K562 (cell line): ENCODE results near the gene WNK2. TPM values are rescaled to one million over a fixed set of nuclear protein-coding genes. Genes with fewer than 3 reads are reported as not detected.

Experiments
- ATAC-seq: fragments of 200-7000 bp; cut with Tn5 transposase; 3 replicates; pipeline ENCODE4 v1.9.1; 2020; ENCODE audit warnings: moderate library complexity
- BruUV-seq: library from RNA; stranded (reverse); fragments of 400-500 nt; replicated peaks from 2 replicates; lab custom pipeline; 2021; lab: Mats Ljungman, UMichigan
- CTCF ChIA-PET: fragments of 300-600 bp; formaldehyde crosslinking; extraction: SDS; loops from one replicate; lab custom pipeline; 2021; ENCODE audit warnings: low intra/inter-chr PET ratio; lab: Yijun Ruan, JAX
- POLR2A ChIA-PET: fragments of 300-600, 350-650 bp; sonication (Branson Sonifier 250); formaldehyde crosslinking; extraction: SDS; loops from one replicate; lab custom pipeline; 2021; ENCODE audit warnings: antibody characterized with exemption, inconsistent platforms; lab: Yijun Ruan, JAX
- DNase-seq, 4 experiments: peaks; one replicate each; pipeline versions ENCODE4 v3.0.0 to v3.0.0-alpha.2; 2011 to 2018; ENCODE audit warnings: low spot score in 3 of 4, mixed read lengths in 3 of 4; ENCODE audit errors: extremely low read depth in 1 of 4
- FAIRE-seq: peaks from 2 replicates; lab custom pipeline; 2011; peaks lifted over from hg19 to GRCh38; lab: Jason Lieb, UNC
- H2AFZ ChIP-seq: 2 replicates; pipeline ENCODE4 v1.6.0; 2011; ENCODE audit warnings: low read depth, low read length, control low read depth, inconsistent platforms
- H3K27ac ChIP-seq: fragments of 200-600 bp; 3 replicates; pipeline ENCODE4 v1.8.0; 2011; ENCODE audit warnings: low read depth, mild to moderate bottlenecking, control low read depth, inconsistent platforms, low read length, moderate library complexity, mixed read lengths; ENCODE audit errors: extremely low read depth
- H3K27me3 ChIP-seq, 2 experiments: fragments of 300-600 bp in 1 of 2; 2 replicates in 1 of 2; 3 replicates in 1 of 2; pipeline versions ENCODE4 v1.6.0 to v1.8.0; 2011; ENCODE audit warnings: inconsistent platforms in 2 of 2, low read length in 2 of 2, mild to moderate bottlenecking in 1 of 2, mixed read lengths in 1 of 2, moderate library complexity in 1 of 2; ENCODE audit not compliant: control insufficient read depth in 2 of 2, insufficient read depth in 2 of 2
- H3K36me3 ChIP-seq: fragments of 300-600 bp; 3 replicates; pipeline ENCODE4 v1.8.0; 2011; ENCODE audit warnings: mild to moderate bottlenecking, low read length, inconsistent platforms; ENCODE audit not compliant: control insufficient read depth, insufficient read depth
- H3K4me1 ChIP-seq, 2 experiments: fragments of 200-600 bp in 1 of 2; replicated peaks in 1 of 2; 2 replicates in 1 of 2; 3 replicates in 1 of 2; pipeline versions ENCODE4 v1.5.1 to v1.8.0; 2011; ENCODE audit warnings: inconsistent platforms in 2 of 2, low read length in 2 of 2, mild to moderate bottlenecking in 1 of 2, mixed read lengths in 1 of 2, moderate library complexity in 1 of 2; ENCODE audit not compliant: control insufficient read depth in 2 of 2, insufficient read depth in 2 of 2
- H3K4me2 ChIP-seq: 2 replicates; pipeline ENCODE4 v1.6.1; 2011; ENCODE audit warnings: low read length, control low read depth, inconsistent platforms, mixed read lengths; ENCODE audit not compliant: insufficient read depth
- H3K4me3 ChIP-seq: fragments of 200-600 bp; sonication (generic), shearing (Covaris generic); 2 replicates; pipeline ENCODE4 v1.5.1; 2016; ENCODE audit warnings: control low read depth, inconsistent platforms
- H3K79me2 ChIP-seq: fragments of 200-600 bp; 3 replicates; pipeline ENCODE4 v1.8.0; 2011; ENCODE audit warnings: low read length, inconsistent platforms; ENCODE audit not compliant: control insufficient read depth, insufficient read depth
- H3K9ac ChIP-seq, 2 experiments: 2 replicates each; pipeline versions ENCODE4 v1.6.0 to v1.6.1; 2011; ENCODE audit warnings: low read depth in 2 of 2, low read length in 2 of 2, control low read depth in 1 of 2, inconsistent platforms in 1 of 2, mild to moderate bottlenecking in 1 of 2, mixed read lengths in 1 of 2; ENCODE audit not compliant: insufficient read depth in 1 of 2
- H3K9me1 ChIP-seq: one replicate; pipeline ENCODE4 v1.6.0; 2011; ENCODE audit warnings: inconsistent platforms, mild to moderate bottlenecking, low read length, moderate library complexity; ENCODE audit not compliant: control insufficient read depth, insufficient read depth
- H3K9me3 ChIP-seq: replicated peaks from 2 replicates; pipeline ENCODE4 v1.5.1; 2011; ENCODE audit warnings: low read depth, low read length, inconsistent platforms; ENCODE audit not compliant: control insufficient read depth, insufficient read depth
- H4K20me1 ChIP-seq: replicated peaks from 2 replicates; pipeline ENCODE4 v1.6.1; 2011; ENCODE audit warnings: low read length, inconsistent platforms, mixed read lengths; ENCODE audit not compliant: control insufficient read depth, insufficient read depth
- ATF1 ChIP-seq, 2 experiments: fragments of 450-650 bp in 1 of 2; IDR thresholded peaks; 2 replicates each; pipeline ENCODE4 v1.6.1; 2016; ENCODE audit warnings: missing compliant biosample characterization in 1 of 2, missing genetic modification characterization in 1 of 2
- E2F3 ChIP-seq: fragments of 250-450 bp; sonication (Bioruptor Pico); IDR thresholded peaks from 2 replicates; pipeline ENCODE4 v1.4.0; 2020; ENCODE audit warnings: mild to moderate bottlenecking
- POLR2B ChIP-seq: fragments of 450-650 bp; IDR thresholded peaks from 2 replicates; pipeline ENCODE4 v1.6.1; 2018; ENCODE audit warnings: low read depth; ENCODE audit not compliant: partially characterized antibody
- TRIM24 ChIP-seq, 2 experiments: fragments of 450-650 bp; IDR thresholded peaks; 2 replicates each; pipeline ENCODE4 v1.6.1; 2016
- ZNF121 ChIP-seq: sonication (generic); formaldehyde crosslinking; conservative IDR thresholded peaks from 2 replicates; pipeline ENCODE4 v1.8.0; 2022; ENCODE audit warnings: missing genetic modification reagents
- WGBS: fragments of 100-300 bp; shearing (Covaris generic); methylation state at CpG from one replicate; pipeline ENCODE4 v1.1.6; 2016; ENCODE audit warnings: low coverage, mixed read lengths; ENCODE audit not compliant: insufficient coverage; ENCODE audit errors: missing lambda C conversion rate; 5-methylcytosine and 5-hydroxymethylcytosine counted together
- in situ Hi-C: fragments of 300-500 bp; cut with MboI; formaldehyde crosslinking; loops from 4 replicates; pipeline ENCODE4 v1.15.0; 2018; ENCODE audit warnings: inconsistent platforms, mixed read lengths
- intact Hi-C: fragments of 100-400 bp; cut with micrococcal nuclease; formaldehyde crosslinking; loops from 2 replicates; pipeline ENCODE4 v1.14.2; 2022
- polyA plus RNA-seq, 8 experiments: library from polyadenylated mRNA; depleted of rRNA in 4 of 8; stranded (reverse) in 5 of 8; unstranded in 3 of 8; fragments of >200 nt; fragmentation: Nextera tagmentation in 2 of 8; fragmentation: Illumina TruSeq in 1 of 8; extraction: Ambion mirVana in 2 of 8; extraction: Trizol in 1 of 8; gene quantifications; 2 replicates each; pipeline versions ENCODE4 v1.2.1 to v1.2.3, GENCODE V29; 2011 to 2014; ENCODE audit warnings: inconsistent platforms in 1 of 8, missing spikeins in 1 of 8
- total RNA-seq, 7 experiments: library from RNA; depleted of rRNA in 6 of 7; stranded (reverse); fragments of >200 nt in 6 of 7; fragmentation: Illumina TruSeq in 2 of 7; extraction: Trizol in 2 of 7; gene quantifications; 2 replicates each; pipeline versions ENCODE4 v1.2.1 to v1.2.3, GENCODE V29; 2011 to 2021; ENCODE audit warnings: low replicate concordance in 1 of 7
- TF ChIP-seq, protein P1 (sequence below): fragments of 250-450 bp; sonication (Bioruptor Pico); IDR thresholded peaks from 2 replicates; pipeline ENCODE4 v1.4.0; 2020; ENCODE audit warnings: mild to moderate bottlenecking
- TF ChIP-seq, protein P2 (sequence below), 3 experiments: fragments of 200-800 bp in 1 of 3; fragments of 250-450 bp in 1 of 3; fragments of 450-650 bp in 1 of 3; sonication (Bioruptor Pico) in 1 of 3; sonication (Bioruptor generic) in 1 of 3; formaldehyde crosslinking in 1 of 3; IDR thresholded peaks; 2 replicates each; pipeline versions ENCODE4 v1.6.1 to v1.8.0; 2016 to 2022; ENCODE audit warnings: mild to moderate bottlenecking in 2 of 3, missing genetic modification characterization in 2 of 3, missing compliant biosample characterization in 1 of 3, moderate library complexity in 1 of 3
- TF ChIP-seq, protein P3 (sequence below): fragments of 450-650 bp; formaldehyde crosslinking; IDR thresholded peaks from 2 replicates; pipeline ENCODE4 v1.4.0; 2022; ENCODE audit warnings: missing genetic modification characterization
- TF ChIP-seq, protein P4 (sequence below): sonication (generic); formaldehyde crosslinking; IDR thresholded peaks from 2 replicates; pipeline ENCODE4 v1.8.1; 2023; ENCODE audit warnings: mild to moderate bottlenecking, missing genetic modification reagents
- TF ChIP-seq, protein P5 (sequence below): sonication (generic); formaldehyde crosslinking; IDR thresholded peaks from 2 replicates; pipeline ENCODE4 v1.8.0; 2022; ENCODE audit warnings: mild to moderate bottlenecking, low read depth, missing genetic modification reagents

The WNK2 gene
- total and polyA plus RNA-seq, 9 of the 15 experiments (the other 6 are each of a cell fraction or from before 2014, with no cell fraction given) = 0.36 to 3.3 (median 0.64) TPM; not detected in 2

DNA sequence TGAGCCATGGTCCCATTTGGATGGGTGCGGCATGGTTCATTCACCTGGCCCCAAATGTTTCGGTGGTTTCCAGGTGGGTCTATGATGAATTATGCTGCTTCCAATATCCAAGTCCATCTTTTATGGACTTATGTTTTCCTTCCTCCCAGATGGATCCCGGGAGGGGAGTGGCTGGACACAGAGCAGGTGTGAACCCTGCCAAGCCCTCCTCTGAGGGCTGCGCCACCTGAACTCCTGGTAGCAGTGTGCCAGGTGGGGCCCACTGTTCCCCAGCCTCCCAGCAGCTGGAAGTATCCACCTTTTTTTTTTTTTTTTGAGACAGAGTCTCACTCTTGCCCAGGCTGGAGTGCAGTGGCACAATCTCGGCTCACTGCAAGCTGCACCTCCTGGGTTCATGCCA, 42.9 kb downstream of the WNK2 start (continued):
- TF ChIP-seq ATF1 (CRISPR knock-in tag; IDR thresholded peaks at IDR 0.05) = no peak
- no peak for TF ChIP-seq ATF1 (tag; IDR thresholded peaks at IDR 0.05)
- TF ChIP-seq, protein P1, sequence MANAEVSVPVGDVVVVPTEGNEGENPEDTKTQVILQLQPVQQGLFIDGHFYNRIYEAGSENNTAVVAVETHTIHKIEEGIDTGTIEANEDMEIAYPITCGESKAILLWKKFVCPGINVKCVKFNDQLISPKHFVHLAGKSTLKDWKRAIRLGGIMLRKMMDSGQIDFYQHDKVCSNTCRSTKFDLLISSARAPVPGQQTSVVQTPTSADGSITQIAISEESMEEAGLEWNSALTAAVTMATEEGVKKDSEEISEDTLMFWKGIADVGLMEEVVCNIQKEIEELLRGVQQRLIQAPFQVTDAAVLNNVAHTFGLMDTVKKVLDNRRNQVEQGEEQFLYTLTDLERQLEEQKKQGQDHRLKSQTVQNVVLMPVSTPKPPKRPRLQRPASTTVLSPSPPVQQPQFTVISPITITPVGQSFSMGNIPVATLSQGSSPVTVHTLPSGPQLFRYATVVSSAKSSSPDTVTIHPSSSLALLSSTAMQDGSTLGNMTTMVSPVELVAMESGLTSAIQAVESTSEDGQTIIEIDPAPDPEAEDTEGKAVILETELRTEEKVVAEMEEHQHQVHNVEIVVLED (CRISPR knock-in tag) = no peak
- TF ChIP-seq, protein P2, sequence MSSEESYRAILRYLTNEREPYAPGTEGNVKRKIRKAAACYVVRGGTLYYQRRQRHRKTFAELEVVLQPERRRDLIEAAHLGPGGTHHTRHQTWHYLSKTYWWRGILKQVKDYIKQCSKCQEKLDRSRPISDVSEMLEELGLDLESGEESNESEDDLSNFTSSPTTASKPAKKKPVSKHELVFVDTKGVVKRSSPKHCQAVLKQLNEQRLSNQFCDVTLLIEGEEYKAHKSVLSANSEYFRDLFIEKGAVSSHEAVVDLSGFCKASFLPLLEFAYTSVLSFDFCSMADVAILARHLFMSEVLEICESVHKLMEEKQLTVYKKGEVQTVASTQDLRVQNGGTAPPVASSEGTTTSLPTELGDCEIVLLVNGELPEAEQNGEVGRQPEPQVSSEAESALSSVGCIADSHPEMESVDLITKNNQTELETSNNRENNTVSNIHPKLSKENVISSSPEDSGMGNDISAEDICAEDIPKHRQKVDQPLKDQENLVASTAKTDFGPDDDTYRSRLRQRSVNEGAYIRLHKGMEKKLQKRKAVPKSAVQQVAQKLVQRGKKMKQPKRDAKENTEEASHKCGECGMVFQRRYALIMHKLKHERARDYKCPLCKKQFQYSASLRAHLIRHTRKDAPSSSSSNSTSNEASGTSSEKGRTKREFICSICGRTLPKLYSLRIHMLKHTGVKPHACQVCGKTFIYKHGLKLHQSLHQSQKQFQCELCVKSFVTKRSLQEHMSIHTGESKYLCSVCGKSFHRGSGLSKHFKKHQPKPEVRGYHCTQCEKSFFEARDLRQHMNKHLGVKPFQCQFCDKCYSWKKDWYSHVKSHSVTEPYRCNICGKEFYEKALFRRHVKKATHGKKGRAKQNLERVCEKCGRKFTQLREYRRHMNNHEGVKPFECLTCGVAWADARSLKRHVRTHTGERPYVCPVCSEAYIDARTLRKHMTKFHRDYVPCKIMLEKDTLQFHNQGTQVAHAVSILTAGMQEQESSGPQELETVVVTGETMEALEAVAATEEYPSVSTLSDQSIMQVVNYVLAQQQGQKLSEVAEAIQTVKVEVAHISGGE (CRISPR knock-in tag; IDR thresholded peaks at IDR 0.05) = no peak
- no peak for TF ChIP-seq ZNF121 (CRISPR knock-in tag)

DNA sequence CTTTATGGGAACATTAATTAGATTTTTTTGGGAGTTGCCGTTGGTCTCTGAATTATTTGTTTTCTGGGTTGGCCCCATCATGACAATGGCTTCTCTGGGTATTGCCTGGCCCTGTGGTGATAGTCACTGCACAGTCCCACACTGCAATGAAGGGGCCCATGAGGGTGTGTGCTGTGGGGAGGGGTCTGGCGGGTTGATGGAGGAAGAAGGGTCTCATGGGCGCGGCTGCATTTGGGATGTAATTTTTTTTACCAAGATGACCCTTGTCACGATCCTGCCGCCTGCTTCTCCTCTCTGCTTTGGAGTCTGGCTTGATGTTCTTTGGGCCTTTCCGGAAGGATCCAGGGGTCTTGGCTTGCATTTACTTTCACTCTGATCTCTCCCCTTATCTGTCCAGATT, 44.1 kb downstream of the WNK2 start:
- POLR2A ChIA-PET = interaction anchor here (0.6 kb wide), 2 partner anchors 62 to 568 kb away, joined by 3 read pairs; no protein-coding TSS in a partner anchor
- TF ChIP-seq, protein P3, sequence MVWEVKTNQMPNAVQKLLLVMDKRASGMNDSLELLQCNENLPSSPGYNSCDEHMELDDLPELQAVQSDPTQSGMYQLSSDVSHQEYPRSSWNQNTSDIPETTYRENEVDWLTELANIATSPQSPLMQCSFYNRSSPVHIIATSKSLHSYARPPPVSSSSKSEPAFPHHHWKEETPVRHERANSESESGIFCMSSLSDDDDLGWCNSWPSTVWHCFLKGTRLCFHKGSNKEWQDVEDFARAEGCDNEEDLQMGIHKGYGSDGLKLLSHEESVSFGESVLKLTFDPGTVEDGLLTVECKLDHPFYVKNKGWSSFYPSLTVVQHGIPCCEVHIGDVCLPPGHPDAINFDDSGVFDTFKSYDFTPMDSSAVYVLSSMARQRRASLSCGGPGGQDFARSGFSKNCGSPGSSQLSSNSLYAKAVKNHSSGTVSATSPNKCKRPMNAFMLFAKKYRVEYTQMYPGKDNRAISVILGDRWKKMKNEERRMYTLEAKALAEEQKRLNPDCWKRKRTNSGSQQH = no peak
- TF ChIP-seq, protein P4, sequence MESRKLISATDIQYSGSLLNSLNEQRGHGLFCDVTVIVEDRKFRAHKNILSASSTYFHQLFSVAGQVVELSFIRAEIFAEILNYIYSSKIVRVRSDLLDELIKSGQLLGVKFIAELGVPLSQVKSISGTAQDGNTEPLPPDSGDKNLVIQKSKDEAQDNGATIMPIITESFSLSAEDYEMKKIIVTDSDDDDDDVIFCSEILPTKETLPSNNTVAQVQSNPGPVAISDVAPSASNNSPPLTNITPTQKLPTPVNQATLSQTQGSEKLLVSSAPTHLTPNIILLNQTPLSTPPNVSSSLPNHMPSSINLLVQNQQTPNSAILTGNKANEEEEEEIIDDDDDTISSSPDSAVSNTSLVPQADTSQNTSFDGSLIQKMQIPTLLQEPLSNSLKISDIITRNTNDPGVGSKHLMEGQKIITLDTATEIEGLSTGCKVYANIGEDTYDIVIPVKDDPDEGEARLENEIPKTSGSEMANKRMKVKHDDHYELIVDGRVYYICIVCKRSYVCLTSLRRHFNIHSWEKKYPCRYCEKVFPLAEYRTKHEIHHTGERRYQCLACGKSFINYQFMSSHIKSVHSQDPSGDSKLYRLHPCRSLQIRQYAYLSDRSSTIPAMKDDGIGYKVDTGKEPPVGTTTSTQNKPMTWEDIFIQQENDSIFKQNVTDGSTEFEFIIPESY (CRISPR knock-in tag) = no peak
- TF ChIP-seq E2F3 = no peak
- no peak for TF ChIP-seq TRIM24 (IDR thresholded peaks at IDR 0.05)
- TF ChIP-seq, protein P5, sequence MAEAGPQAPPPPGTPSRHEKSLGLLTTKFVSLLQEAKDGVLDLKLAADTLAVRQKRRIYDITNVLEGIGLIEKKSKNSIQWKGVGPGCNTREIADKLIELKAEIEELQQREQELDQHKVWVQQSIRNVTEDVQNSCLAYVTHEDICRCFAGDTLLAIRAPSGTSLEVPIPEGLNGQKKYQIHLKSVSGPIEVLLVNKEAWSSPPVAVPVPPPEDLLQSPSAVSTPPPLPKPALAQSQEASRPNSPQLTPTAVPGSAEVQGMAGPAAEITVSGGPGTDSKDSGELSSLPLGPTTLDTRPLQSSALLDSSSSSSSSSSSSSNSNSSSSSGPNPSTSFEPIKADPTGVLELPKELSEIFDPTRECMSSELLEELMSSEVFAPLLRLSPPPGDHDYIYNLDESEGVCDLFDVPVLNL (CRISPR knock-in tag) = no peak
- TF ChIP-seq POLR2B = no peak

More for the DNA sequence above, 44.1 kb downstream of the WNK2 start:
- Histone ChIP-seq H3K27ac (no peak overlapping the region), H3K9me3 (no peaks in the 10 kb centered on the region), H3K4me3 (no peak overlapping the region), H4K20me1 (peaks cover 8% of the 10 kb centered on the region; the same call in 1 of the 2 replicates), H3K4me2 (no peak overlapping the region), H2AFZ (no peak overlapping the region), H3K27me3 (peaks cover 21 to 74% of the 10 kb centered on the region in 2 experiments; a peak in 4 of 5 replicates), H3K9me1 (no peaks in the 10 kb centered on the region), H3K36me3 (no peaks in the 10 kb centered on the region), H3K9ac (no peak overlapping the region), H3K79me2 (no peaks in the 10 kb centered on the region), H3K4me1 (no peaks in the 10 kb centered on the region)
- WGBS = 20% methylated on average over 7 of the region's 7 CpGs
- CTCF ChIA-PET = no interaction called here
- no TSS peak for BruUV-seq
- in situ Hi-C loops = no loop called here
- no peak for DNase-seq
- intact Hi-C loops = no loop called here
- FAIRE-seq = no peak
- ATAC-seq = no peak
